Stimulated activated CD8-positive, alpha-beta memory T cell treated with anti-CD3 and anti-CD28 coated beads, Interleukin-2, amount 100 ng/mL, for 48 hours (primary cell): ENCODE data around the gene LDB2.

Source experiments
- DNase-seq, 2 donors: peaks; one replicate each; pipeline ENCODE4 v3.0.0-alpha.2; 2020; ENCODE audit warnings: low read depth in 2 of 2

The LDB2 gene

GRCh38 chr4:16843831-16844508 is 54.5 kb downstream of the LDB2 start:
- no peak for DNase-seq

DNA sequence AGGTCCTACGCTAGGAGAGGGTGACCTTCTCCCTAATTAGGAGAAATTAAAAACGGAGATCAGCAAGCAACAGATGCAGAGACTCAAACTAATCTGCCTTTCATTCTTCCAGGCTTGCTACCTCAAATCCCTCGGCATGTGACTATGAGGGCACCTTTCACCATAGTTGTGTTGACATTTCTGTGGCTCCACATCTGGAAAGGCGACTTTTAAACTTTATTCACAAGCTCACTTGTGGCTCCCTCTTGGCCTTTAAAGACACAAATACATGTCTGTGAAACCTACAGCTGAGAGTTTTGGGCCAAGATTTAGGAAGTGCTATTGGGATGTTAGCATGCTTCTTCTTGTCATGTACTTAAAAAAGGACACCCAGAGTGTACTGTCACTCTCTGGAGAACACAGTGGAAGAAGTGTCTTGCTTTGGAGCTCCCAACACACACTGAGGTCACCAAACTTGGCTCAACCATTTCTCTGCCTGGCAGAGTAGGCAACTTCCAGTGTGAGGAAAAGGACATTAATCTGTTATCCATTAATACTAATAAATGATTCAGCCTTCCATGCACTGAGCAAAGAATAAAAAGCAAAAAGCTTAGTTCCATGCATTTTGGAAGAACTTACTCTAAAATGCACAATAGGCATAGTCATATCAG is 60.1 kb downstream of the LDB2 start:
- no peak for DNase-seq

DNA sequence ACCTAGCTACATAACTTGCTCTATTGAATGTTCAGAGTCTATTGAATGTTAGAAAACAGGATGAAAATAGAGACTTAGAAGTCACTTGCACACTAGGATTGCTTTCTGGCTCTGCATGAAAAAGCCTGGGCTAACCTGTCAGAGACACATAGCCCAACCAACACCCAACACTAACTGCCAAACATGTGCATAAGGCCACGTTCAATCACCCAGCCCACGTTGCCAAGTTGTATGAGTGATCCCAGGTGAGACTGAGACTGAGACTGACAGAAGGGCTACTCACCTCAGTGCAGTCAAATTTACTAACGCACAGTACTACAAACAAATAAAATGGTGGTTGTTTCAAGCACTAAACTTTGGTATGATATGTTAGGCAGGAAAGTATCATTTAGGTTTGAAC is 61.0 kb downstream of the LDB2 start:
- DNase-seq, result no peak

GRCh38 chr4:16836324-16836723 is 62.1 kb downstream of the LDB2 start:
- DNase-seq, result no peak

GRCh38 chr4:16835597-16836247 is 62.7 kb downstream of the LDB2 start:
- no peak for DNase-seq

- no peak for DNase-seq
These were observed 63.6 kb downstream of the LDB2 start for GRCh38 chr4:16834814-16835213.

DNA sequence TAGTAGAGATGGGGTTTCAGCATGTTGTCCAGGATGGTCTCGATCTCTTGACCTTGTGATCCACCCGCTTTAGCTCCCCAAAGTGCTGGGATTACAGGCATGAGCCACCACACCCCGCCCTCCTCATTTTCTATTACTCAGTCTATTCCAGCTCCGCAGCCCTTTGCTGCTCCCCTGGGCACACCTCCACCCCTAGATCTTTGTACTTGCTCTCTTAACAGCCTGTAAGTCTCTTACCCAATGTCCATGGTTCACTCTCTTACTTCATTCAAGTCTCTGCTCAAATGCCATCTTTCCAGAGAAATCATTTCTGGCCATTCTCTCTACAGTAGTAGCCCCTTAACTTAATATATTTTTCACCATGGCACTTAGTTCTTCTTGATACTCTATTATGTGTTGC is 64.7 kb downstream of the LDB2 start:
- DNase-seq, result no peak

GRCh38 chr4:16830081-16830480 is 68.4 kb downstream of the LDB2 start:
- no peak for DNase-seq

DNA sequence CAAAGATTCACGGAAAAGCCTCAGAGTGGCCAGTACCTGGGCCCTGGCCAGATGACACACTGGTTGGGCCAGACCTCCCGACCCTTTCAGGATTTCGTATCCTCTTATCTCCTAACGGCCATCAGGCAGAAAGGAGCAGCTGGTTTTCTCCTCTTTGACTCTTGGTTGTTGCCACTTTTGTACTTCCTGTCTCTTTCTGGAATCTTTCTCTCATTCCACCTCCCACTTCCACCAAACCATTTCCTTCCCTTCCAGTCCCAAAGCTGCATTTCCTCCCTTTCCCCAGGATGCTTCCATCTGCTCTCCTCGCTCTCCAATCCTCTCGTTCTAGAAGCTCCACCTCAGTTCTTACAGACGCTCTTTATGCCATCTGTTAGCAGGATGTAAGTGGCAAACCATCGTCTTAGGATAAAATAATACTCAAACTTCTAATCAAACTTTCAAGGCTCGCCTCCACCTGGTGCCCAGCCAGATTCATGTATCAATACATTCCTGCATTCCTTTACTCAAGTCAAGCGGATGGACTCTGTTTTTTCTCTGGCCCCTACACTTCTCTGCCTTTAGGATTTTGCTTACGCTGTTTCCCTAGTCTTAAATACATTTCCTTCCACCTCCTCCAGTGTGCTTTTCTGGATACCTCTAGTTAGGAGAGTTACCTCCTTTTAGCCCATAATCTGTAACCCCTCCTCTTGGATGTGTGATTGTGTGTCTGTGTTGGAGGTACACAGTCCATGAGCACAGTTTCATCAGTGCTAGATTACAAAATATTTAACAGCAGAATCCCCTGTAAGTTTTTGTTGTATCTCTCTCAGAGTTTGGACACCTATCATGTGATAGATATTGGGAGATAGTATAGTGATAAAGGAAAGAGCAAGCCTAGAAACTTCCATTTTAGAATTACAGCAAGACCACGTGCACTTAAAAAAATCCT is 70.4 kb downstream of the LDB2 start:
- DNase-seq, result no peak

- DNase-seq, result no peak
These were observed 71.4 kb downstream of the LDB2 start for GRCh38 chr4:16827045-16827444.

DNA sequence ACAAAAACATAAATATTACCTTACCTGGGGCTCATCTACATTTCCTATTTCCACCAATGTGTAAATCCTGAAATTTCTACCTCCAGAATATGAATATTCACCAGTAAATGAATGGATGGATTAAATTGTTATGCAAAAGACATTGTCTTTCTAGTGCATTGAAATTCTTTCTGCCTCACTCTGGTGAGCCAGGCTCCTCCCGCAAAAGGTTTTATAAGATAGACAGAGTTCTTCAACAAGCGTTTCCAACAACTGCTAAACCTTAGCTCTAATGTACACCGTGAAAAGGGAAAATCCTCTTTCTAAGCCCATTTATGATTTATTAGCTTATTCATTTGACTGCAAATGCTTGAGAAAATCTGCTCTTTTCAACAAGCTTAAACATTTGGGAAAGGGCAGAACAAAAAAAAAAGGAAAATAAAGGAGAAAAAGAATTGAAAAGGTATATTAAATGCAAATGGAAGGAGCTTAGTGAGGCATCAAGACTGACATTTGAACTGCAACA is 72.0 kb downstream of the LDB2 start:
- DNase-seq, result no peak

DNA sequence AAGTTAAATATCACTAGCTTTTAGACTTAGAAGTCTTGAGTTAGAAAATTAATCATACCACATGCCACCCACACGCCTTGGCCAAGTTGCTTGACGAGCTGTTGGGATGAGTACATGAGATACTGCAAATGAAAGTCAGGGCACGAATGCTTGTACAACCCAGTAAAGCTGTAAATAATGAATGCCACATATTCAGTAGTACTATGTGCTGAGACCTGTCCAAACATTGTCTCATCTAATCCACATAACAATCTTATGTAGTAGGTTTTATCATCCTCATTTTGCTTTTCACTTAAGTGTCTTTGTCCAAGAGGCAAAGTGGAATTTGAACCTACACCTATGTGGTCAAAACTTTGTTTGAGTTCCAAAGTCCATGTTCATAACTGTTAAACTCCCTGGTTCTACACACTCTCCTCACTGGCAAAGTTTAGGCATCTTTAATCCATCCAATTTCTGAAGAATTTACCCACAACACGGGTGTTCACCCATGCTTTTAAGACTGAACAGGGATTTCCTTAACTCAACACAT is 74.1 kb downstream of the LDB2 start:
- no peak for DNase-seq

- DNase-seq, result no peak
These were observed 78.1 kb downstream of the LDB2 start for GRCh38 chr4:16820329-16820728.

- no peak for DNase-seq
These were observed 78.8 kb downstream of the LDB2 start for GRCh38 chr4:16819652-16820051.

GRCh38 chr4:16818005-16818404 is 80.4 kb downstream of the LDB2 start:
- DNase-seq, result no peak

GRCh38 chr4:16817286-16817685 is 81.2 kb downstream of the LDB2 start:
- DNase-seq, result no peak

DNA sequence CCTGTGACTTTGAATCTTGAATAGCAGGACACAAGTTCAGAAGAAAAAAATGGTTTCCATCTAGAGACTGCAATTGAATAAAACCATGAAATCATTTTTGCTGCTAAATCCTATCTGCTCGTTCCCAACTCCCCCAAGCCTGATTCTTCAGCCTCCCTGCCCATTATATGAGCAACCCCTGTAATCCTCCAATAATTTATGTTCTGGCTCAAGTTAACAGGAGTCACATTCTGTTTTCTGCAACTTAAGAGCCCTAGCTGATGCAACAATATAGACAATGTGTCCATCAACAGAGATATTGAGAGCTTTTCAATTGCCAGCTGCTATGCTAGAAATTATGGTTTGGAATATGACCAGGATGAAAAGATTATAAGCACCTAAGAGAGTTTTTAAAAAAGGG is 84.1 kb downstream of the LDB2 start:
- no peak for DNase-seq

- DNase-seq, result no peak
These were observed 86.4 kb downstream of the LDB2 start for GRCh38 chr4:16812041-16812440.

- no peak for DNase-seq
These were observed 88.5 kb downstream of the LDB2 start for GRCh38 chr4:16809943-16810342.

GRCh38 chr4:16809064-16809463 is 89.4 kb downstream of the LDB2 start:
- no peak for DNase-seq

DNA sequence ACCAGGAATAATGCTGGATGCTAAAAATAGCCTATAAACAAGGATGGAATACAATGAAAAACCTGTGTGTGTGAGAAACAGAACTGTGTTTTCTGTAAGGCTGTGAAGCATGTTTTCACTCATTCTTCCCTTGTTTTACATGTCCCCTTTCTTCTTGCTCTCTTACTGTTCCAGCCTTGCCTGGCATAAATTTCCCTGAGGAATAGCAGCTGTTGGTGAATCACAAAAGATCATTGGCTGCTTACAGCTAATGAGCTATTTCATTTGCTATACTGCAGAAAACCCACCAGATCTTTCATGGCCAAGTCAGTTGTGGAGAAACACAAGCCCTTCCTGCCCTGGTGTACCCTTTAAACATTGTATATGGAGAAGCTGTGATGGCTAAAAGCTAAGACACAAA is 91.1 kb downstream of the LDB2 start:
- no peak for DNase-seq

GRCh38 chr4:16804581-16804980 is 93.9 kb downstream of the LDB2 start:
- DNase-seq, result no peak
